ENCODE measurements around the gene PARN. TPM values are rescaled to one million over a fixed set of nuclear protein-coding genes. Genes with fewer than 3 reads are reported as not detected.
A peak's percentile ranks its signal among the peaks of the same experiment; 100 is the strongest.

The PARN gene
- total and polyA plus RNA-seq, 8 donors = 9.9 to 75.3 (median 24.2) TPM

GRCh38 chr16:14505846-14506245, 124.2 kb downstream of the PARN start:
- no peak for DNase-seq
- Histone ChIP-seq H3K9me3 (no peaks in the 10 kb centered on the region), H3K4me3 (no peak overlapping the region), H3K27ac (no peak overlapping the region), H3K4me1 (peaks cover 6 to 53% (median 21%) of the 10 kb centered on the region in 4 donors), H3K36me3 (no peaks in the 10 kb centered on the region), H3K27me3 (no peaks in the 10 kb centered on the region)
- TF ChIP-seq POLR2AphosphoS5 (IDR thresholded peaks at IDR 0.05) = no peak
- no peak for TF ChIP-seq POLR2A (IDR thresholded peaks at IDR 0.05)
- TF ChIP-seq EP300 (IDR thresholded peaks at IDR 0.05) = no peak
- TF ChIP-seq, protein P1, sequence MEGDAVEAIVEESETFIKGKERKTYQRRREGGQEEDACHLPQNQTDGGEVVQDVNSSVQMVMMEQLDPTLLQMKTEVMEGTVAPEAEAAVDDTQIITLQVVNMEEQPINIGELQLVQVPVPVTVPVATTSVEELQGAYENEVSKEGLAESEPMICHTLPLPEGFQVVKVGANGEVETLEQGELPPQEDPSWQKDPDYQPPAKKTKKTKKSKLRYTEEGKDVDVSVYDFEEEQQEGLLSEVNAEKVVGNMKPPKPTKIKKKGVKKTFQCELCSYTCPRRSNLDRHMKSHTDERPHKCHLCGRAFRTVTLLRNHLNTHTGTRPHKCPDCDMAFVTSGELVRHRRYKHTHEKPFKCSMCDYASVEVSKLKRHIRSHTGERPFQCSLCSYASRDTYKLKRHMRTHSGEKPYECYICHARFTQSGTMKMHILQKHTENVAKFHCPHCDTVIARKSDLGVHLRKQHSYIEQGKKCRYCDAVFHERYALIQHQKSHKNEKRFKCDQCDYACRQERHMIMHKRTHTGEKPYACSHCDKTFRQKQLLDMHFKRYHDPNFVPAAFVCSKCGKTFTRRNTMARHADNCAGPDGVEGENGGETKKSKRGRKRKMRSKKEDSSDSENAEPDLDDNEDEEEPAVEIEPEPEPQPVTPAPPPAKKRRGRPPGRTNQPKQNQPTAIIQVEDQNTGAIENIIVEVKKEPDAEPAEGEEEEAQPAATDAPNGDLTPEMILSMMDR (IDR thresholded peaks at IDR 0.05) = no peak
- intact Hi-C loops (cut with DNase I; ENCODE audit: low total_unique reads) = no loop called here
- WGBS, 5 donors = 27 to 54% (median 43%) methylated on average over 2 of the region's 2 CpGs

DNA sequence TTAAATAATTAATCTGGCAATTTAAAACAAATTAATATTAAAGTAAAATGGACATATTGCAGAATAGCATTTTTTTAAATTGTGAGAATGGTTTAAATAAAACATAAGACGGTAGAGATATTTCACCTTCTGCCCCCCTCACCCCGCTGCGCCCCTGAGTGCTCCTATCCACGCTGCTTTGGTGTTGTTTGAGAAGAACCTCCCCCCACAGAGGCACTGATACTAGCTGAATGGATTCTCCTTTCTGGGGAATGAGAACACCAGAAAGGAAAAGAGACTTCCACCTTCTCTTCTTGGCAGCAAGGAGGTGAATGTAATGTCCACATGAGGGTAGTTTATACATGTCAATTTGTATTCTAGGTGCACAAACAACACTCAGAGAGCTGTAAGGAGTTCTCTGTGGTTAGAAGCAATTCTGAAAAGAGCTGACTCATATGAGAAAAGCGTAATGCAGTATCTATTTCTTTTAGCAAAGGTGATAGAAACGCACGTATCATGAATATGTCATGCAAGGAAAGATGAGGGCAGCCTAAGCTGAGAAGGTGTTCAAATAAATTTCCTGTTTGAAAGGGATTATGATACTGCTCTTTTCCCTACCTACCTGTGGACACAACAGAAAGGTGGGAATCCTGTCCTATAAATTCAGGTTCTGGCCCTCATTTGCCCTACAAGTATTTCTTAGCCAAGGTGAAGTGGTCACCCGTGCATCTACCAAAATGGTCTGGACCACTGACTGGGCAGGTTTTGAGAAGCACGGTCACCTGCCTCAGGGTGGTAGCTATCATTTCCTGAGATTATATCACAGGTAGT, 126.9 kb downstream of the PARN start:
- H3K27me3 ChIP-seq = no peaks in the 10 kb centered on the region
- DNase-seq = no peak
- no peaks in the 10 kb centered on the region for H3K9me3 ChIP-seq
- H3K4me1 ChIP-seq = peaks cover 8 to 52% (median 31%) of the 10 kb centered on the region in 4 donors
- 77 to 91% (median 90%) methylated on average over 9 of the region's 9 CpGs for WGBS, 5 donors
- TF ChIP-seq, protein P1 (IDR thresholded peaks at IDR 0.05) = no peak
- TF ChIP-seq EP300 (IDR thresholded peaks at IDR 0.05) (no peak), POLR2A (IDR thresholded peaks at IDR 0.05) (no peak), POLR2AphosphoS5 (IDR thresholded peaks at IDR 0.05) (no peak)
- no peaks in the 10 kb centered on the region for H3K36me3 ChIP-seq
- no peak overlapping the region for H3K4me3 ChIP-seq
- peak overlapping the region in 2 of 5 donors; percentile 77 to 78 for H3K27ac ChIP-seq
- intact Hi-C loops (cut with DNase I; ENCODE audit: low total_unique reads) = no loop called here

GRCh38 chr16:14502256-14502875, 127.7 kb downstream of the PARN start:
- Histone ChIP-seq H3K27ac (peak overlapping the region in 4 of 5 donors; percentile 59 to 81 (median 78)), H3K36me3 (no peaks in the 10 kb centered on the region), H3K4me1 (peaks cover 15 to 58% (median 38%) of the 10 kb centered on the region in 4 donors), H3K27me3 (no peaks in the 10 kb centered on the region), H3K9me3 (no peaks in the 10 kb centered on the region), H3K4me3 (no peak overlapping the region)
- TF ChIP-seq POLR2AphosphoS5 (IDR thresholded peaks at IDR 0.05) (no peak), EP300 (IDR thresholded peaks at IDR 0.05) (no peak), POLR2A (IDR thresholded peaks at IDR 0.05) (no peak)
- TF ChIP-seq, protein P1 (IDR thresholded peaks at IDR 0.05) = no peak
- no peak for DNase-seq
- 71 to 92% (median 84%) methylated on average over 4 of the region's 4 CpGs for WGBS, 5 donors
- intact Hi-C loops (cut with DNase I; ENCODE audit: low total_unique reads) = no loop called here

DNA sequence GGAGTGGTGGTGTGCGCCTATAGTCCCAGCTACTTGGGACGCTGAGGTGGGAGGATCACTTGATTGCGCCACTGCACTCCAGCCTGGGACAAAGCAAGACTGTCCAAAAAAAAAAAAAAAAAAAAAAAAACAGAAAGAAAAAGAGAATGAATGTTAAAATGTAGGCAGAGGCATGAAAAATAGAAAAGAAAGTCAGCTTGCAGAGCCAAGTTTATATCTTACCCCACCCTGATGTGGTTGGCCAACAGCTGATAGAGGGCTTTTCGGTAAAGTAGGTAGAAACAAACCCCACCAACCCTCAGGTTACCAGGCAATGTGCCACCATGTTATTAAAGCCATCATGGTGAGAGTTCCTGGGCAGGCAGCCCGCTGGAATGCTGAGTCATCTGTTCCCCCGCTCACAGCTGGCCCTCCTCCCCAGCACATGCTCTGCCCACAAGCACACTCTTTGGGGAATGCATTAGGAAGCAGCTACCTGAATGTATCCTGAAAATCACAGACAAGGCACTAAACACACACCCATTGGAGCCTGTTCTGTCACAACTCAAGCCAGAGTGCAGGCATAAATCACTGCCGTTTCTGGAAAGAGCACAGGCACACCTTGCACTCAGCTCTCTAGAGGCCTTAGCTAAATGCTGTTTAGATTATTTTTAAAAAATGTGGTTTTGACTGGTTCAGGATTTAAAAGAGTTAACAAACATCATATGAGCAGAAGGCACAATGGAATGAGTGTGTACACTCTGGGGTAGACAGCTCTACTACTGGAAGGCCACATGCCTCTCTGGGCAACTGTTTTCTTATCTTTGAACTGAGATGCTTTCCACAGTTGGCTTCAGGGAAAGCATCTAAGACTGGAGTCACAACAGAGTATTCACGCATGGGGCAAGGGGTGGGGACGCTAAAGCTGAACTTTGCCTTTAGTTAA, 128.5 kb downstream of the PARN start:
- DNase-seq = peak; percentile 89 to 90
- WGBS, 5 donors = 25 to 38% (median 37%) methylated on average over 9 of the region's 9 CpGs
- peak overlapping the region in 4 of 5 donors; percentile 59 to 81 (median 78) for H3K27ac ChIP-seq
- H3K36me3 ChIP-seq = no peaks in the 10 kb centered on the region
- intact Hi-C loops (cut with DNase I; ENCODE audit: low total_unique reads) = no loop called here
- no peaks in the 10 kb centered on the region for H3K27me3 ChIP-seq
- H3K4me1 ChIP-seq = peaks cover 22 to 65% (median 46%) of the 10 kb centered on the region in 4 donors
- TF ChIP-seq, protein P1 (IDR thresholded peaks at IDR 0.05) = no peak
- no peak for TF ChIP-seq POLR2A (IDR thresholded peaks at IDR 0.05)
- TF ChIP-seq EP300 (IDR thresholded peaks at IDR 0.05) = peak; percentile 65
- TF ChIP-seq POLR2AphosphoS5 (IDR thresholded peaks at IDR 0.05) = peak; percentile 75 to 90 (median 87)
- no peaks in the 10 kb centered on the region for H3K9me3 ChIP-seq
- H3K4me3 ChIP-seq = no peak overlapping the region

Data from stomach (tissue), 9 donors.